Measurements from ENCODE around the gene HMCN2.

The HMCN2 gene

GRCh38 chr9:130477564-130477963 is 212.0 kb downstream of the HMCN2 start:
- no peak overlapping the region for H3K4me3 ChIP-seq (replicated peaks; ENCODE audit: low read depth, low read length)
- TF ChIP-seq, protein P1, sequence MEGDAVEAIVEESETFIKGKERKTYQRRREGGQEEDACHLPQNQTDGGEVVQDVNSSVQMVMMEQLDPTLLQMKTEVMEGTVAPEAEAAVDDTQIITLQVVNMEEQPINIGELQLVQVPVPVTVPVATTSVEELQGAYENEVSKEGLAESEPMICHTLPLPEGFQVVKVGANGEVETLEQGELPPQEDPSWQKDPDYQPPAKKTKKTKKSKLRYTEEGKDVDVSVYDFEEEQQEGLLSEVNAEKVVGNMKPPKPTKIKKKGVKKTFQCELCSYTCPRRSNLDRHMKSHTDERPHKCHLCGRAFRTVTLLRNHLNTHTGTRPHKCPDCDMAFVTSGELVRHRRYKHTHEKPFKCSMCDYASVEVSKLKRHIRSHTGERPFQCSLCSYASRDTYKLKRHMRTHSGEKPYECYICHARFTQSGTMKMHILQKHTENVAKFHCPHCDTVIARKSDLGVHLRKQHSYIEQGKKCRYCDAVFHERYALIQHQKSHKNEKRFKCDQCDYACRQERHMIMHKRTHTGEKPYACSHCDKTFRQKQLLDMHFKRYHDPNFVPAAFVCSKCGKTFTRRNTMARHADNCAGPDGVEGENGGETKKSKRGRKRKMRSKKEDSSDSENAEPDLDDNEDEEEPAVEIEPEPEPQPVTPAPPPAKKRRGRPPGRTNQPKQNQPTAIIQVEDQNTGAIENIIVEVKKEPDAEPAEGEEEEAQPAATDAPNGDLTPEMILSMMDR (IDR thresholded peaks at IDR 0.05; ENCODE audit: low read depth, low read length, missing control alignments): no peak
- DNase-seq (ENCODE audit: extremely low read depth, low read depth): no peak

DNA sequence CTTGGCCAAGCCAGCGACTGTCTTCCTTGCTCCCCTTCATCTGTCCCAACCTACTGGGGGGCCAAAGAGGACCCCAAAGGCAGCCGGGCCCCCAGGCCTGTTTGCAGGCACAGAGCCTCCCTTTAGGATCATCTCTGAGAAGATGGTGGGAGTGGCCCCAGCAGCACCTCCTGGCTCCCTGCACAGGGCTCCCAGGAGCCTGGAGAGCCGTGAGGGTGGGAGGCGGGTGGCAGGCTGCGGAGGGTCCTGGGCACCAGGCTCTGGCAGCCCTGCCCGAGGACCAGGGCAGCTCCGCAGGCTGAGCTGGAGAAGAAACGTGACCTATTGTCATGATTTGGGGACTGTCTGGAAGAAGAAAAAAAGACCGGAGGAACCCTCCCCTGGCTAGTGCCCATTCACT is 212.6 kb downstream of the HMCN2 start:
- H3K4me3 ChIP-seq (replicated peaks; ENCODE audit: low read depth, low read length): no peak overlapping the region
- TF ChIP-seq, protein P1 (IDR thresholded peaks at IDR 0.05; ENCODE audit: low read depth, low read length, missing control alignments): no peak
- DNase-seq (ENCODE audit: extremely low read depth, low read depth): no peak

DNA sequence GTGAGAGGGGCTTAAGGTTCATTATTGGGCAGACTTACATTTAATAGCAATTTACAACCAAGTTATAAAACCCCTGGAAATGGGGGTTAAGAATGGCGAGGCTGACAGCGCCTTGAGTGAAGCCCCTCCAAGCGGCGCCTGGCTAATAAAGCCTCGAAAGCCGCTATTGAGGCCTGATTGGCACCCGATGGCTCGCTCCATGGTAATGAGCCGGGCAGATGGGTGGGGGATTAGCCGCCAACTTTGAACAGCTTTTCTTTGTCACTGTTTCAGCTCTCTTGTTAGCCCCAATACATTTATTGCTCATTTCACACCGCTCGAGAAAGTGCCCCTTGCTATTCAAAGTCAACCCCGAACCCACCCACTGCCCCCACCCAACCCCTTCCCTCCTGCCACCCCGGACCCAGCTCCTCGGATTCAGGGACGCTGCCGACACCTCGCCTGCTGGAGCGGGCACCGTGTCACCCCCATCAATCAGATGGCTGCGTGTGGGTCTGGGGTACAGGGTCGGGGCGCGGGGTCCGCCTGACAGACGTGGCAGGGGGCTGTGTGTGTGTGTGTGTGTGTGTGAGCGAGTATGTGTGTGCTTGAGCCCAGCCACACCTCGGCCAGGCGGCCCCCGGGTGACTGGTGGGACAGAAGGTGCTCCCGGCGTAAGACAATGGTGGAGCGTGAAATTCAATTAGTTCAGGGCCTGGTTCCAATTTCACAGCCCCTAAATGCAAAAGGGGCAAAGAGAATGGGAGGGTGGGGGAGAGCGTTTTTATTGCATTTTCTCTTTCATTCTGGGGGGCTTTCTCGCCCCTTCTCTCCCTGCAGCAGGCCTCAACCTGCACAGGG is 213.4 kb downstream of the HMCN2 start:
- TF ChIP-seq, protein P1 (IDR thresholded peaks at IDR 0.05; ENCODE audit: low read depth, low read length, missing control alignments): no peak
- no peak overlapping the region for H3K4me3 ChIP-seq (replicated peaks; ENCODE audit: low read depth, low read length)
- DNase-seq (ENCODE audit: extremely low read depth, low read depth): no peak

GRCh38 chr9:130479587-130479986 is 214.0 kb downstream of the HMCN2 start:
- no peak overlapping the region for H3K4me3 ChIP-seq (replicated peaks; ENCODE audit: low read depth, low read length)
- TF ChIP-seq, protein P1 (IDR thresholded peaks at IDR 0.05; ENCODE audit: low read depth, low read length, missing control alignments): no peak
- DNase-seq (ENCODE audit: extremely low read depth, low read depth): no peak

GRCh38 chr9:130480673-130481072 is 215.1 kb downstream of the HMCN2 start:
- DNase-seq (ENCODE audit: extremely low read depth, low read depth): no peak
- H3K4me3 ChIP-seq (replicated peaks; ENCODE audit: low read depth, low read length): no peak overlapping the region
- TF ChIP-seq, protein P1 (IDR thresholded peaks at IDR 0.05; ENCODE audit: low read depth, low read length, missing control alignments): peak; percentile 6

DNA sequence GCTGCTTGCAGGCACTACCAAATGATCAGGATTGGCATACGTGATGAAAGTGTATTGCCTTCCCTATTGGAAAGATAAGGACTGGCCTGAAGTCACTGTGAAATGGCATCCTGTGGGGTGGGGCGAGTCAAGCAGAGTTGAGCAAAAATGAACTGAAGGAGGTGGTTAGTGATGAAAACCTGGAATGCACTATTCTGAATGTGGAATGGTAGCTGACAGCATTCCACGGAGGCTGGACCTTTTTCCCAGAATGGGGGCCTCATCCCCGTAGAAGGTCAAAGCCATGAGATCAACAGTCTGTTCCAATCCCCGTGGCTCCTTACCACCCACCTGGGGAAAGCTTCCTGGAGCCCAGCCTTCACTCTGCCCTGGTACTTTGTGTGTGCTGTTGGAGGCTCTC is 216.9 kb downstream of the HMCN2 start:
- no peak for DNase-seq (ENCODE audit: extremely low read depth, low read depth)
- TF ChIP-seq, protein P1 (IDR thresholded peaks at IDR 0.05; ENCODE audit: low read depth, low read length, missing control alignments): no peak
- H3K4me3 ChIP-seq (replicated peaks; ENCODE audit: low read depth, low read length): no peak overlapping the region

All from HFF-Myc (cell line).